Measurements from ENCODE around the gene VSX1.

GRCh38 chr20:25099601-25100140 lies 17.7 kb upstream of the VSX1 start:
- no peak for TF ChIP-seq ZNF174 (tag by site-specific recombination; IDR thresholded peaks at IDR 0.05)
- TF ChIP-seq, protein P1, sequence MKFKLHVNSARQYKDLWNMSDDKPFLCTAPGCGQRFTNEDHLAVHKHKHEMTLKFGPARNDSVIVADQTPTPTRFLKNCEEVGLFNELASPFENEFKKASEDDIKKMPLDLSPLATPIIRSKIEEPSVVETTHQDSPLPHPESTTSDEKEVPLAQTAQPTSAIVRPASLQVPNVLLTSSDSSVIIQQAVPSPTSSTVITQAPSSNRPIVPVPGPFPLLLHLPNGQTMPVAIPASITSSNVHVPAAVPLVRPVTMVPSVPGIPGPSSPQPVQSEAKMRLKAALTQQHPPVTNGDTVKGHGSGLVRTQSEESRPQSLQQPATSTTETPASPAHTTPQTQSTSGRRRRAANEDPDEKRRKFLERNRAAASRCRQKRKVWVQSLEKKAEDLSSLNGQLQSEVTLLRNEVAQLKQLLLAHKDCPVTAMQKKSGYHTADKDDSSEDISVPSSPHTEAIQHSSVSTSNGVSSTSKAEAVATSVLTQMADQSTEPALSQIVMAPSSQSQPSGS (tag by site-specific recombination; IDR thresholded peaks at IDR 0.05; ENCODE audit: low read depth): no peak
- no peak for TF ChIP-seq SETDB1 (IDR thresholded peaks at IDR 0.05; ENCODE audit: insufficient read length, low read length)
- TF ChIP-seq, protein P2, sequence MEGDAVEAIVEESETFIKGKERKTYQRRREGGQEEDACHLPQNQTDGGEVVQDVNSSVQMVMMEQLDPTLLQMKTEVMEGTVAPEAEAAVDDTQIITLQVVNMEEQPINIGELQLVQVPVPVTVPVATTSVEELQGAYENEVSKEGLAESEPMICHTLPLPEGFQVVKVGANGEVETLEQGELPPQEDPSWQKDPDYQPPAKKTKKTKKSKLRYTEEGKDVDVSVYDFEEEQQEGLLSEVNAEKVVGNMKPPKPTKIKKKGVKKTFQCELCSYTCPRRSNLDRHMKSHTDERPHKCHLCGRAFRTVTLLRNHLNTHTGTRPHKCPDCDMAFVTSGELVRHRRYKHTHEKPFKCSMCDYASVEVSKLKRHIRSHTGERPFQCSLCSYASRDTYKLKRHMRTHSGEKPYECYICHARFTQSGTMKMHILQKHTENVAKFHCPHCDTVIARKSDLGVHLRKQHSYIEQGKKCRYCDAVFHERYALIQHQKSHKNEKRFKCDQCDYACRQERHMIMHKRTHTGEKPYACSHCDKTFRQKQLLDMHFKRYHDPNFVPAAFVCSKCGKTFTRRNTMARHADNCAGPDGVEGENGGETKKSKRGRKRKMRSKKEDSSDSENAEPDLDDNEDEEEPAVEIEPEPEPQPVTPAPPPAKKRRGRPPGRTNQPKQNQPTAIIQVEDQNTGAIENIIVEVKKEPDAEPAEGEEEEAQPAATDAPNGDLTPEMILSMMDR (tag by site-specific recombination; IDR thresholded peaks at IDR 0.05): no peak
- TF ChIP-seq ZNF24 (tag by site-specific recombination; IDR thresholded peaks at IDR 0.05): no peak
- TF ChIP-seq ZNF610 (tag by site-specific recombination; IDR thresholded peaks at IDR 0.05; ENCODE audit: borderline replicate concordance): no peak

Data from HEK293 (cell line).